Activated CD4-positive, alpha-beta memory T cell treated with anti-CD3 and anti-CD28 coated beads, Interleukin-2, amount 10 ng/mL, durations not matched to agents 7 days and 5 days (primary cell): ENCODE results near the gene PCIF1. TPM values are rescaled to one million over a fixed set of nuclear protein-coding genes. Genes with fewer than 3 reads are reported as not detected.

Source experiments
- CTCF ChIA-PET: fragments of 350-600 bp; sonication (Branson Sonifier 250); formaldehyde crosslinking; loops from one replicate; lab custom pipeline; 2021; ENCODE audit warnings: antibody characterized with exemption, inconsistent platforms; lab: Charles Lee
- POLR2A ChIA-PET: fragments of 350-600 bp; sonication (Branson Sonifier 250); formaldehyde crosslinking; loops from one replicate; lab custom pipeline; 2021; ENCODE audit warnings: antibody characterized with exemption; lab: Charles Lee
- DNase-seq: peaks from one replicate; pipeline ENCODE4 v3.0.0-alpha.2; 2020
- H3K27ac Mint-ChIP-seq: one replicate; pipeline ENCODE4 v1.8.0; 2021; ENCODE audit warnings: mild to moderate bottlenecking, mixed read lengths
- H3K27me3 Mint-ChIP-seq: one replicate; pipeline ENCODE4 v1.8.0; 2021; ENCODE audit warnings: mixed read lengths
- H3K36me3 Mint-ChIP-seq: one replicate; pipeline ENCODE4 v1.8.0; 2021; ENCODE audit warnings: low read depth, mixed read lengths
- H3K4me1 Mint-ChIP-seq: one replicate; pipeline ENCODE4 v1.8.0; 2021; ENCODE audit warnings: mixed read lengths
- H3K4me3 Mint-ChIP-seq: one replicate; pipeline ENCODE4 v1.8.0; 2021; ENCODE audit warnings: mild to moderate bottlenecking, mixed read lengths
- H3K9me3 Mint-ChIP-seq: one replicate; pipeline ENCODE4 v1.8.0; 2021; ENCODE audit warnings: mixed read lengths
- total RNA-seq, 2 experiments: library from RNA; stranded (reverse); gene quantifications; one replicate each; pipeline ENCODE4 v1.2.3, GENCODE V29; 2021

The PCIF1 gene
- total RNA-seq, 2 experiments from 2014 or later = 44.2 to 45.7 TPM

DNA sequence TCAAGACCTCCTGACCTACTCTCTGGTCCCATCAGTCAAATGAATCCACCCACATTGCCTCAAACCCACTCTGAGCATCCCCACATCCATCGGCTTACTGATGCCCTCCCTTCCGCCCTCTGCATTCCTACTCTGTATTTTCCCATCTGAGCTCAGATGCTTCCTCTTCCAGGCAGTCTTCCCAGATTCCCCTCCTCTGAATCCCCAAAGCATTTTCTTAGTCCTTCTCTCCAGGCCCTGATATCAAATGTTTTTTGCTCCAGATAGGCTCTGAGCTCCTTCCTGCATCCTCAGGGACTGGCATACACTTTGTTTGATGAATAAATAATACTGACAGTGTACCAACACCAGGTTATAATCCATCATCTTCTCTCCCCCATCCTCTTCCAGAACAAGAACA is 26.4 kb upstream of the PCIF1 start:
- H3K4me1 Mint-ChIP-seq = peaks cover 16% of the 10 kb centered on the region
- CTCF ChIA-PET = no interaction called here

GRCh38 chr20:45909336-45909808 is 25.1 kb upstream of the PCIF1 start:
- CTCF ChIA-PET = interaction anchor here (0.7 to 1.5 kb wide), 4 partner anchors 20 to 615 kb away, joined by 3 to 5 read pairs (median 4); no protein-coding TSS in a partner anchor
- Mint-ChIP-seq H3K9me3 (no peaks in the 10 kb centered on the region), H3K4me1 (peaks cover 17% of the 10 kb centered on the region), H3K4me3 (no peak overlapping the region), H3K27ac (no peak overlapping the region), H3K27me3 (peaks cover 14% of the 10 kb centered on the region), H3K36me3 (no peaks in the 10 kb centered on the region)
- POLR2A ChIA-PET = interaction anchor here (1.0 to 2.3 kb wide), 4 partner anchors 8 to 28 kb away, joined by 3 to 16 read pairs (median 6); partner anchors contain the start of genes CTSA, NEURL2, PCIF1 and ZSWIM1
- no peak for DNase-seq

More for the DNA sequence above, 26.4 kb upstream of the PCIF1 start:
- H3K4me3 Mint-ChIP-seq = no peak overlapping the region
- no peak overlapping the region for H3K27ac Mint-ChIP-seq
- H3K27me3 Mint-ChIP-seq = peaks cover 9% of the 10 kb centered on the region
- H3K36me3 Mint-ChIP-seq = no peaks in the 10 kb centered on the region
- POLR2A ChIA-PET = no interaction called here
- H3K9me3 Mint-ChIP-seq = no peaks in the 10 kb centered on the region
- no peak for DNase-seq

DNA sequence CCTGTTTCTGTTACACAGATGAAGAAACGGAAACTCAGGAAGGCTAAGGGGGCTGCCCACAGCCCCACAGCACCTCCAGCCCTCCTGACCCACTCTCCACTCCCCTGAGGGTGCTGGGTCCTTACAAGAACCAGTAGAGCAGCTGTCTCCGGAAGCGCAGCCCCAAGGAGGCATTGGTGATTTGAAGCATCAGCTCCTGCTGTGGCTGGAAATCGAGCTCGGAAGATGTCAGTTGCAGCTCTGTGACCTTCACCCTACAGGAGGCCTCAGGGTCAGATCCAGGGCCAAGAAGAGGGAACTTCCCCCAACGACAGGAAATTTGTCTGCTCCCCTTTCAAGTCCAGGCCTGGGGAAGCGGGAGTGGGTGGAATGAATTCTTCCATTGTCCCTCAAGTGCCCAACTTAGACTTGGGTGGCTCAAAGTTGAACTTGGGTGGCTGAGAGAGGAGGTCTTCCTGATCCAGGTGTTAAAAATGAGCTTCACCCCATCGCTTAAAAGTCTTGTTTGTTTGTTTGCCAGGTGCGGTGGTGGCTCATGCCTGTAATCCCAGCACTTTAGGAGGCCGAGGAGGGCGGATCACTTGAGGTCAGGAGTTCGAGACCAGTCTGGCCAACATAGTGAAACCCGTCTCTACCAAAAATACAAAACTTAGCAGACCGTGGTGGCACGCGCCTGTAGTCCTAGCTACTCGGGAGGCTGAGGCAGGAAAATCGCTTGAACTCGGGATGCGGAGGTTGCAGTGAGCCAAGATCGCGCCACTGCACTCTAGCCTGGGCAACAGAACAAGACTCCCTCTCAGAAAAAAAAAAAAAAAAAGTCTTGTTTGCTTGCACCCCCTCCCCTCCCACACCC is 24.4 kb upstream of the PCIF1 start:
- Mint-ChIP-seq H3K27me3 (peaks cover 17% of the 10 kb centered on the region), H3K27ac (no peak overlapping the region), H3K4me3 (peak overlapping the region; percentile 64), H3K4me1 (peaks cover 19% of the 10 kb centered on the region), H3K9me3 (no peaks in the 10 kb centered on the region), H3K36me3 (no peaks in the 10 kb centered on the region)
- no peak for DNase-seq
- ChIA-PET POLR2A (interaction anchor here (0.8 to 2.3 kb wide), 6 partner anchors 8 to 97 kb away, joined by 3 to 16 read pairs (median 5); partner anchors contain the start of genes CTSA, NEURL2, PCIF1 and UBE2C), CTCF (interaction anchor here (0.6 to 1.5 kb wide), 4 partner anchors 60 to 616 kb away, joined by 3 to 5 read pairs (median 3); no protein-coding TSS in a partner anchor)

DNA sequence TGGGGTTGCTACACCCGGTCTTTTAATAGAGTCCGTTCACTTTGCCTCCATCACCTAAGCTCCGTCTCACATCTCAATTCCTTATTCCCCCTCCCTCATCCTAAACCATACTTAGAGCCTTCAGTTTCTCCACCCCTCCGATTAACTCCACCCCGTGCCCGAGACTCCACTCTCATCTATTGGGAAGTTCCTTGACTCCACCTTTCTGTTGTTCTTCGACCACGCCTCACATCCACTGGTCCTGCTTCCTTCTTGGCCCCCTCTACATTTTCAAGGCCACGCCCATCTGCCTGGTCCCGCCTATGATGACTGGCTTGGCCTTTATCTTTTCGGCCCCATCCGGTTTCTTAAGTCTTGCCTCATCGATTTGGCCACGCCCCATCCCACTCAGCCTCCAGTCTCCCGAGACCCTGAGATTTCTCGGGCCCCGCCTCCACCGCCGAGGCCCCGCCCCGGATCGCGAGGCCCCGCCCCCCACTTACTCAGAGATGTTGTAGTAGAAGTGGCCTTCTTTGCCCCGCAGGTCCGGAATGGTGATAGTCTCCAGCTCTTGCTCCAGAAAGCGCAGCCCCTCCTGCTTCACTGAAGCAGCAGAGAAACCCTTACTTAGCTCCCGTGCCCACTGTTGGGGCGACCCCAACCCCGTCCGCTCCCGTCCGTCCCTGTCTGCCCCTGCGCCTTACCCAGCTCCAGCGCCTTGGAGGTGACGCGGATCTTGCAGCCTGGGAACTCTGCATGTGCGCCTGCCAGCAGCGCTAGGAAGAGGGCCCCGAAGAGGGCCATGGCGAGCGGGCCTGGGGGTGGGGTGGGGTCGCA is 23.6 kb upstream of the PCIF1 start:
- POLR2A ChIA-PET = interaction anchor here (0.8 to 2.3 kb wide), 5 partner anchors 9 to 98 kb away, joined by 3 to 16 read pairs (median 4); partner anchors contain the start of genes PCIF1, UBE2C and ZSWIM1
- Mint-ChIP-seq H3K36me3 (no peaks in the 10 kb centered on the region), H3K4me3 (peak overlapping the region; percentile 64), H3K27ac (peak overlapping the region; percentile 43), H3K4me1 (peaks cover 19% of the 10 kb centered on the region), H3K9me3 (no peaks in the 10 kb centered on the region), H3K27me3 (peaks cover 17% of the 10 kb centered on the region)
- DNase-seq = peak; percentile 92
- CTCF ChIA-PET = interaction anchor here (0.7 kb wide), 1 partner anchor 76 kb away, joined by 3 read pairs; no protein-coding TSS in a partner anchor

- Mint-ChIP-seq H3K36me3 (no peaks in the 10 kb centered on the region), H3K4me1 (peaks cover 19% of the 10 kb centered on the region), H3K4me3 (peak within 1 kb of the TSS; percentile 64), H3K27ac (no peak within 1 kb of the TSS), H3K27me3 (peaks cover 23% of the 10 kb centered on the region), H3K9me3 (no peaks in the 10 kb centered on the region)
- ChIA-PET POLR2A (interaction anchor here (1.6 to 2.3 kb wide), 2 partner anchors 22 to 99 kb away, joined by 4 to 16 read pairs; partner anchors contain the start of genes PCIF1 and UBE2C), CTCF (no interaction called here)
- peak; percentile 35 for DNase-seq
Measured at GRCh38 chr20:45911486-45912343, 22.8 kb upstream of the PCIF1 start, which contains the start of gene PLTP. Gene PLTP (minus strand): TSS chr20:45912155. CDS start chr20:45911452, 703 bp downstream.

- H3K27me3 Mint-ChIP-seq = peaks cover 23% of the 10 kb centered on the region
- POLR2A ChIA-PET = no interaction called here
- peaks cover 19% of the 10 kb centered on the region for H3K4me1 Mint-ChIP-seq
- DNase-seq = no peak
- CTCF ChIA-PET = no interaction called here
- no peaks in the 10 kb centered on the region for H3K9me3 Mint-ChIP-seq
- no peak overlapping the region for H3K4me3 Mint-ChIP-seq
- H3K27ac Mint-ChIP-seq = no peak overlapping the region
- H3K36me3 Mint-ChIP-seq = no peaks in the 10 kb centered on the region
Measured at GRCh38 chr20:45912344-45912682, 22.2 kb upstream of the PCIF1 start.

DNA sequence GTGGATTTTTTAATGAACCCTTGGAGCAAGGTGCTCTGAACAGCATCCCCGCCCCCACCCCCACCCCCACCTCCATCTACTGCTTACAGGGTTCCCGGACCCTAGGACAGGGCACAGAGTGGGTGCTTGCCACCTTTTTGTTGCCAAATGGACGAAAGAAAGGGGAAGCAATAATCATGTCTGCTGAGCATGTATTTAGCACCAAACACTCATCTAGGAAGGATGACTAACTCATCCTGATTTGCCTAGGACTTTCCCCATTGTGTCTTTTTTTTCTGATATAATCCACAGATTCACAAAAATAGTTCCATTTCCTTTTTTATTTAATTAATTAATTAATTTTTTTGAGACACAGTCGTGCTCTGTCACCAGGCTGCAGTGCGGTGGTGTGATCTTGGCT is 21.4 kb upstream of the PCIF1 start:
- ChIA-PET CTCF (no interaction called here), POLR2A (no interaction called here)
- no peaks in the 10 kb centered on the region for H3K9me3 Mint-ChIP-seq
- no peak overlapping the region for H3K27ac Mint-ChIP-seq
- H3K4me1 Mint-ChIP-seq = peaks cover 19% of the 10 kb centered on the region
- no peaks in the 10 kb centered on the region for H3K36me3 Mint-ChIP-seq
- no peak for DNase-seq
- H3K4me3 Mint-ChIP-seq = no peak overlapping the region
- H3K27me3 Mint-ChIP-seq = peaks cover 26% of the 10 kb centered on the region

- POLR2A ChIA-PET = interaction anchor here (0.8 to 4.1 kb wide), 2 partner anchors 16 to 55 kb away, joined by 3 to 16 read pairs; partner anchors contain the start of genes PCIF1 and ZNF335
- Mint-ChIP-seq H3K27ac (no peak overlapping the region), H3K36me3 (no peaks in the 10 kb centered on the region), H3K4me1 (peaks cover 3% of the 10 kb centered on the region), H3K9me3 (no peaks in the 10 kb centered on the region), H3K27me3 (peaks cover 30% of the 10 kb centered on the region), H3K4me3 (no peak overlapping the region)
- CTCF ChIA-PET = interaction anchor here (1.0 kb wide), 1 partner anchor 119 kb away, joined by 3 read pairs; no protein-coding TSS in a partner anchor
- DNase-seq = no peak
Measured at GRCh38 chr20:45917790-45918141, 16.7 kb upstream of the PCIF1 start.

- POLR2A ChIA-PET = interaction anchor here (0.8 to 4.1 kb wide), 3 partner anchors 15 to 62 kb away, joined by 3 to 16 read pairs (median 3); partner anchors contain the start of genes PCIF1 and ZNF335
- no peaks in the 10 kb centered on the region for H3K9me3 Mint-ChIP-seq
Measured at GRCh38 chr20:45918182-45918737, 16.2 kb upstream of the PCIF1 start.

GRCh38 chr20:45918779-45919537 is 15.5 kb upstream of the PCIF1 start:
- no peaks in the 10 kb centered on the region for H3K9me3 Mint-ChIP-seq
- no peak overlapping the region for H3K4me3 Mint-ChIP-seq
- peaks cover 3% of the 10 kb centered on the region for H3K4me1 Mint-ChIP-seq
- no peak overlapping the region for H3K27ac Mint-ChIP-seq
- H3K27me3 Mint-ChIP-seq = peaks cover 32% of the 10 kb centered on the region
- ChIA-PET POLR2A (interaction anchor here (0.9 to 4.1 kb wide), 4 partner anchors 15 to 62 kb away, joined by 3 to 16 read pairs (median 3); partner anchors contain the start of gene PCIF1), CTCF (interaction anchor here (1.0 to 1.7 kb wide), 3 partner anchors 34 to 120 kb away, joined by 3 to 4 read pairs (median 3); no protein-coding TSS in a partner anchor)
- H3K36me3 Mint-ChIP-seq = no peaks in the 10 kb centered on the region
- no peak for DNase-seq

More at GRCh38 chr20:45918182-45918737, 16.2 kb upstream of the PCIF1 start:
- no peak overlapping the region for H3K4me3 Mint-ChIP-seq
- CTCF ChIA-PET = interaction anchor here (1.0 kb wide), 1 partner anchor 119 kb away, joined by 3 read pairs; no protein-coding TSS in a partner anchor
- peaks cover 32% of the 10 kb centered on the region for H3K27me3 Mint-ChIP-seq
- no peaks in the 10 kb centered on the region for H3K36me3 Mint-ChIP-seq
- no peak for DNase-seq
- peaks cover 3% of the 10 kb centered on the region for H3K4me1 Mint-ChIP-seq
- no peak overlapping the region for H3K27ac Mint-ChIP-seq
